ENCODE data around the gene WDR47.

Gene WDR47

DNA sequence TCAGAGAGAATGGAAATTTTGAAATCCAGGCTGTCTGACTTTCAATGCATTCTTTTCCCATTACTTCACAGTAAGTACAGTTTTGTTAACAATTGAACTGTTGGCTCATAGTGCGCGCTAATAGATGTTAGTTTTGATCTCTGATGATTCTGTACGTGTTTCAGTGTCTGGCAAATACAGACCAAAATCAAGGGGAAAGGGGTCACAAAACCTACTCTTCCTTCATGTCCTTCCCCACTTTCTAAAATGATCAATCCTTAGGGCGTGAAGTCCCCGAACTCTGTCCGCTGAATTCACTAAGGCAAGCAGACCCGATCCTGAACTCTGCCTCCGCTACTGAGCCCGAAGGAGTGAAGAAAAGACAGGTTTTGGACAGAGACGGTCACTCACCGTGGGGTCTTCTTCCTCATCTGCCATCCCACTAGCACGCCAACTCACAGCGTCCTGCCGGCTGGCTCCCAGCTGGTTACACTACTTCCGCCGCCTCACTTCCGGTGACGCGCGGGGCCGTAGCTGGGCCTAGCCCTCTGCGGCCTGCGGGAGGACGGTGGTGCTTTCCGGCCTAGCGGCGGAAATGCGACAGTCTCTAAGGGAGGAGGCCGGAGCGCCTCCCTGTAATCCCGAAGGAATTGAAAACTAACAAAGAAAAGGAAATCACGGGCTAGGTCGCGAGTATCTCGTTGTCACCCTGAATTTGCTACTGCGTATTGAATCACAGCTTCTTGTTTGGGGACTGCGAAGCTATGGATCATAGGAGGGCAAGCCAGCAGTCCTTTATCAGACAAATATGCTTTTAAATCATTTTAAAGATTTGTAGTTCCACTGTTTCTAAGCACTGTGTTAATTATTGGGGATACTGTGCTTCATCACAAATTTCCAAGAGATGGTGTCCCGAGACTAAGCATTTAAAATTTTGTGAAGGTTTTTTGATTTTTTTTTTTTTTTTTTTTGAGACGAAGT, 33.9 kb upstream of the WDR47 start, which contains the start of gene TAF13:
Gene TAF13 (minus strand): TSS at position 473 of the 960 bp plus-strand sequence. CDS start 56 bp downstream, at position 417.
- ATAC-seq: peak; percentile 100

DNA sequence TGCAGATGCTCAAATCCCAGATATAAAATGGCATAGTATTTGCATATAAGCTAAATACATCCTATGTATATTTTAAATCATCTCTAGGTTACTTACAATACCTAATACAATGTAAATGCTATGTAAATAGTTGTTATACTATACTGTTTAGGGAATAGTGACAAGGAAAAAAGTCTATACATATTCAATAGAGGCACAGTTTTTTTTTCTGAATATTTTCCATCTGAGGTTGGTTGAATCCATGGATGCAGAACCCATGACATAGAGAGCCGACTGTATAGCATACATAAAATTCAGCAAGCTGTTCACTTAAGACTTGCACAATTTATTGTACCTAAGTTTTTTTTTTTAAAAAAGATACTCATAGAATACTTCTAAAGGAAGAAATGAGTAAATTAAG, 27.4 kb upstream of the WDR47 start:
- ATAC-seq: no peak
- TF ChIP-seq ZFP3 (CRISPR knock-in tag; IDR thresholded peaks at IDR 0.05): no peak
- TF ChIP-seq, protein P1, sequence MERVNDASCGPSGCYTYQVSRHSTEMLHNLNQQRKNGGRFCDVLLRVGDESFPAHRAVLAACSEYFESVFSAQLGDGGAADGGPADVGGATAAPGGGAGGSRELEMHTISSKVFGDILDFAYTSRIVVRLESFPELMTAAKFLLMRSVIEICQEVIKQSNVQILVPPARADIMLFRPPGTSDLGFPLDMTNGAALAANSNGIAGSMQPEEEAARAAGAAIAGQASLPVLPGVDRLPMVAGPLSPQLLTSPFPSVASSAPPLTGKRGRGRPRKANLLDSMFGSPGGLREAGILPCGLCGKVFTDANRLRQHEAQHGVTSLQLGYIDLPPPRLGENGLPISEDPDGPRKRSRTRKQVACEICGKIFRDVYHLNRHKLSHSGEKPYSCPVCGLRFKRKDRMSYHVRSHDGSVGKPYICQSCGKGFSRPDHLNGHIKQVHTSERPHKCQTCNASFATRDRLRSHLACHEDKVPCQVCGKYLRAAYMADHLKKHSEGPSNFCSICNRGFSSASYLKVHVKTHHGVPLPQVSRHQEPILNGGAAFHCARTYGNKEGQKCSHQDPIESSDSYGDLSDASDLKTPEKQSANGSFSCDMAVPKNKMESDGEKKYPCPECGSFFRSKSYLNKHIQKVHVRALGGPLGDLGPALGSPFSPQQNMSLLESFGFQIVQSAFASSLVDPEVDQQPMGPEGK (CRISPR knock-in tag; IDR thresholded peaks at IDR 0.05; ENCODE audit: borderline replicate concordance): no peak
- no peak for TF ChIP-seq ESRRG (CRISPR knock-in tag; IDR thresholded peaks at IDR 0.05)
- TF ChIP-seq ISL1 (CRISPR knock-in tag; IDR thresholded peaks at IDR 0.05): no peak
- no peak for TF ChIP-seq ZNF70 (CRISPR knock-in tag; IDR thresholded peaks at IDR 0.05)
- no peak for TF ChIP-seq GLIS3 (CRISPR knock-in tag; IDR thresholded peaks at IDR 0.05)
- no peak for TF ChIP-seq TCF4 (CRISPR knock-in tag; IDR thresholded peaks at IDR 0.05; ENCODE audit: borderline replicate concordance)
- TF ChIP-seq, protein P2, sequence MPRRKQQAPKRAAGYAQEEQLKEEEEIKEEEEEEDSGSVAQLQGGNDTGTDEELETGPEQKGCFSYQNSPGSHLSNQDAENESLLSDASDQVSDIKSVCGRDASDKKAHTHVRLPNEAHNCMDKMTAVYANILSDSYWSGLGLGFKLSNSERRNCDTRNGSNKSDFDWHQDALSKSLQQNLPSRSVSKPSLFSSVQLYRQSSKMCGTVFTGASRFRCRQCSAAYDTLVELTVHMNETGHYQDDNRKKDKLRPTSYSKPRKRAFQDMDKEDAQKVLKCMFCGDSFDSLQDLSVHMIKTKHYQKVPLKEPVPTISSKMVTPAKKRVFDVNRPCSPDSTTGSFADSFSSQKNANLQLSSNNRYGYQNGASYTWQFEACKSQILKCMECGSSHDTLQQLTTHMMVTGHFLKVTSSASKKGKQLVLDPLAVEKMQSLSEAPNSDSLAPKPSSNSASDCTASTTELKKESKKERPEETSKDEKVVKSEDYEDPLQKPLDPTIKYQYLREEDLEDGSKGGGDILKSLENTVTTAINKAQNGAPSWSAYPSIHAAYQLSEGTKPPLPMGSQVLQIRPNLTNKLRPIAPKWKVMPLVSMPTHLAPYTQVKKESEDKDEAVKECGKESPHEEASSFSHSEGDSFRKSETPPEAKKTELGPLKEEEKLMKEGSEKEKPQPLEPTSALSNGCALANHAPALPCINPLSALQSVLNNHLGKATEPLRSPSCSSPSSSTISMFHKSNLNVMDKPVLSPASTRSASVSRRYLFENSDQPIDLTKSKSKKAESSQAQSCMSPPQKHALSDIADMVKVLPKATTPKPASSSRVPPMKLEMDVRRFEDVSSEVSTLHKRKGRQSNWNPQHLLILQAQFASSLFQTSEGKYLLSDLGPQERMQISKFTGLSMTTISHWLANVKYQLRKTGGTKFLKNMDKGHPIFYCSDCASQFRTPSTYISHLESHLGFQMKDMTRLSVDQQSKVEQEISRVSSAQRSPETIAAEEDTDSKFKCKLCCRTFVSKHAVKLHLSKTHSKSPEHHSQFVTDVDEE (CRISPR knock-in tag; IDR thresholded peaks at IDR 0.05): no peak
- no peak for TF ChIP-seq OSR1 (CRISPR knock-in tag; IDR thresholded peaks at IDR 0.05)
- no peak for TF ChIP-seq ZNF8 (CRISPR knock-in tag; IDR thresholded peaks at IDR 0.05)
- no peak for TF ChIP-seq TOX (CRISPR knock-in tag; IDR thresholded peaks at IDR 0.05; ENCODE audit: borderline replicate concordance)

More for the DNA sequence above, 33.9 kb upstream of the WDR47 start, which contains the start of gene TAF13:
- TF ChIP-seq, protein P2 (CRISPR knock-in tag; IDR thresholded peaks at IDR 0.05): no peak
- TF ChIP-seq, protein P3, sequence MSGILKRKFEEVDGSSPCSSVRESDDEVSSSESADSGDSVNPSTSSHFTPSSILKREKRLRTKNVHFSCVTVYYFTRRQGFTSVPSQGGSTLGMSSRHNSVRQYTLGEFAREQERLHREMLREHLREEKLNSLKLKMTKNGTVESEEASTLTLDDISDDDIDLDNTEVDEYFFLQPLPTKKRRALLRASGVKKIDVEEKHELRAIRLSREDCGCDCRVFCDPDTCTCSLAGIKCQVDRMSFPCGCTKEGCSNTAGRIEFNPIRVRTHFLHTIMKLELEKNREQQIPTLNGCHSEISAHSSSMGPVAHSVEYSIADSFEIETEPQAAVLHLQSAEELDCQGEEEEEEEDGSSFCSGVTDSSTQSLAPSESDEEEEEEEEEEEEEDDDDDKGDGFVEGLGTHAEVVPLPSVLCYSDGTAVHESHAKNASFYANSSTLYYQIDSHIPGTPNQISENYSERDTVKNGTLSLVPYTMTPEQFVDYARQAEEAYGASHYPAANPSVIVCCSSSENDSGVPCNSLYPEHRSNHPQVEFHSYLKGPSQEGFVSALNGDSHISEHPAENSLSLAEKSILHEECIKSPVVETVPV (CRISPR knock-in tag; IDR thresholded peaks at IDR 0.05): no peak
- no peak for TF ChIP-seq SNAI2 (CRISPR knock-in tag; IDR thresholded peaks at IDR 0.05)
- no peak for TF ChIP-seq ISL1 (CRISPR knock-in tag; IDR thresholded peaks at IDR 0.05)
- no peak for TF ChIP-seq GLIS3 (CRISPR knock-in tag; IDR thresholded peaks at IDR 0.05)
- no peak for TF ChIP-seq ZFP30 (CRISPR knock-in tag; IDR thresholded peaks at IDR 0.05)
- TF ChIP-seq, protein P4, sequence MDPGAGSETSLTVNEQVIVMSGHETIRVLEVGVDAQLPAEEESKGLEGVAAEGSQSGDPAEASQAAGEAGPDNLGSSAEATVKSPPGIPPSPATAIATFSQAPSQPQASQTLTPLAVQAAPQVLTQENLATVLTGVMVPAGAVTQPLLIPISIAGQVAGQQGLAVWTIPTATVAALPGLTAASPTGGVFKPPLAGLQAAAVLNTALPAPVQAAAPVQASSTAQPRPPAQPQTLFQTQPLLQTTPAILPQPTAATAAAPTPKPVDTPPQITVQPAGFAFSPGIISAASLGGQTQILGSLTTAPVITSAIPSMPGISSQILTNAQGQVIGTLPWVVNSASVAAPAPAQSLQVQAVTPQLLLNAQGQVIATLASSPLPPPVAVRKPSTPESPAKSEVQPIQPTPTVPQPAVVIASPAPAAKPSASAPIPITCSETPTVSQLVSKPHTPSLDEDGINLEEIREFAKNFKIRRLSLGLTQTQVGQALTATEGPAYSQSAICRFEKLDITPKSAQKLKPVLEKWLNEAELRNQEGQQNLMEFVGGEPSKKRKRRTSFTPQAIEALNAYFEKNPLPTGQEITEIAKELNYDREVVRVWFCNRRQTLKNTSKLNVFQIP (CRISPR knock-in tag; IDR thresholded peaks at IDR 0.05; ENCODE audit: borderline replicate concordance, low read depth): no peak
- no peak for TF ChIP-seq BACH2 (CRISPR knock-in tag; IDR thresholded peaks at IDR 0.05; ENCODE audit: borderline replicate concordance)
- TF ChIP-seq TCF4 (CRISPR knock-in tag; IDR thresholded peaks at IDR 0.05; ENCODE audit: borderline replicate concordance): no peak
- TF ChIP-seq ZNF70 (CRISPR knock-in tag; IDR thresholded peaks at IDR 0.05): no peak
- no peak for TF ChIP-seq ZNF8 (CRISPR knock-in tag; IDR thresholded peaks at IDR 0.05)
- no peak for TF ChIP-seq CSDC2 (CRISPR knock-in tag; IDR thresholded peaks at IDR 0.05)
